HepG2 (cell line): ENCODE data around the gene MYO1B. TPM values are rescaled to one million over a fixed set of nuclear protein-coding genes. Genes with fewer than 3 reads are reported as not detected.

Experiments
- ATAC-seq: fragments of 200-7000 bp; cut with Tn5 transposase; 3 replicates; pipeline ENCODE4 v1.9.1; 2020; ENCODE audit warnings: mild to moderate bottlenecking, moderate library complexity
- BruUV-seq: library from RNA; stranded (reverse); fragments of 400-500 nt; replicated peaks from 2 replicates; lab custom pipeline; 2021; lab: Mats Ljungman, UMichigan
- CTCF ChIA-PET: fragments of 300-600 bp; formaldehyde crosslinking; extraction: SDS; loops from one replicate; lab custom pipeline; 2021; ENCODE audit warnings: low total read pairs, inconsistent platforms, low intra/inter-chr PET ratio; lab: Yijun Ruan, JAX
- POLR2A ChIA-PET: fragments of 350-600 bp; sonication (Branson Sonifier 250); formaldehyde crosslinking; loops from one replicate; lab custom pipeline; 2020; ENCODE audit warnings: antibody characterized with exemption, inconsistent platforms; lab: Yijun Ruan, JAX
- DNase-seq: peaks from one replicate; pipeline ENCODE4 v3.0.0-alpha.2; 2015; ENCODE audit warnings: low spot score
- FAIRE-seq: peaks from 3 replicates; lab custom pipeline; 2011; peaks lifted over from hg19 to GRCh38; lab: Jason Lieb, UNC
- H2AFZ ChIP-seq: one replicate; pipeline ENCODE4 v1.6.1; 2011; ENCODE audit warnings: low read length, inconsistent platforms
- H3K27ac ChIP-seq: fragments of 300-600 bp; 3 replicates; pipeline ENCODE4 v1.8.0; 2011; ENCODE audit warnings: mixed run types, mild to moderate bottlenecking, mixed read lengths, low read length, inconsistent platforms; ENCODE audit not compliant: insufficient read depth; ENCODE audit errors: extremely low read length
- H3K27me3 ChIP-seq, 2 experiments: fragments of 200-600 bp in 1 of 2; 2 replicates in 1 of 2; 3 replicates in 1 of 2; pipeline versions ENCODE4 v1.6.0 to v1.8.0; 2011; ENCODE audit warnings: low read length in 2 of 2, mild to moderate bottlenecking in 2 of 2, moderate library complexity in 2 of 2, inconsistent platforms in 1 of 2; ENCODE audit not compliant: insufficient read depth in 2 of 2, control insufficient read depth in 1 of 2
- H3K36me3 ChIP-seq, 2 experiments: fragments of 200-600 bp in 1 of 2; replicated peaks in 1 of 2; 2 replicates in 1 of 2; 3 replicates in 1 of 2; pipeline versions ENCODE4 v1.5.1 to v1.8.0; 2011; ENCODE audit warnings: low read length in 2 of 2, inconsistent platforms in 1 of 2; ENCODE audit not compliant: insufficient read depth in 2 of 2, control insufficient read depth in 1 of 2
- H3K4me1 ChIP-seq: 2 replicates; pipeline ENCODE4 v1.5.1; 2012; ENCODE audit warnings: low read length, inconsistent platforms; ENCODE audit not compliant: insufficient read depth
- H3K4me2 ChIP-seq: 2 replicates; pipeline ENCODE4 v1.6.0; 2011; ENCODE audit warnings: low read depth, low read length, inconsistent platforms
- H3K4me3 ChIP-seq, 3 experiments: fragments of 200-600 bp in 1 of 3; sonication (generic), shearing (Covaris generic) in 1 of 3; replicated peaks in 1 of 3; 2 replicates each; pipeline ENCODE4 v1.5.1; 2011 to 2016; ENCODE audit warnings: low read length in 3 of 3, inconsistent platforms in 2 of 3, low read depth in 2 of 3, mild to moderate bottlenecking in 2 of 3, control low read depth in 1 of 3, mixed read lengths in 1 of 3; ENCODE audit not compliant: insufficient read depth in 1 of 3
- H3K79me2 ChIP-seq: one replicate; pipeline ENCODE4 v1.6.1; 2011; ENCODE audit warnings: low read length, inconsistent platforms; ENCODE audit not compliant: insufficient read depth
- H3K9ac ChIP-seq: 2 replicates; pipeline ENCODE4 v1.6.0; 2011; ENCODE audit warnings: mild to moderate bottlenecking, low read depth, low read length, inconsistent platforms; ENCODE audit not compliant: insufficient read depth
- H3K9me3 ChIP-seq: 2 replicates; pipeline ENCODE4 v1.5.1; 2012; ENCODE audit warnings: mild to moderate bottlenecking, low read length
- H4K20me1 ChIP-seq: 2 replicates; pipeline ENCODE4 v1.6.0; 2011; ENCODE audit warnings: inconsistent platforms, mild to moderate bottlenecking, low read length, moderate library complexity; ENCODE audit not compliant: insufficient read depth
- BCL3 ChIP-seq: sonication (generic); formaldehyde crosslinking; IDR thresholded peaks from 2 replicates; pipeline ENCODE4 v1.5.1; 2020; ENCODE audit warnings: mild to moderate bottlenecking, missing genetic modification reagents, moderate library complexity
- CSRNP1 ChIP-seq: sonication (generic); formaldehyde crosslinking; IDR thresholded peaks from 2 replicates; pipeline ENCODE4 v1.8.1; 2023; ENCODE audit warnings: mild to moderate bottlenecking, missing genetic modification reagents
- HDAC1 ChIP-seq: sonication (generic); formaldehyde crosslinking; IDR thresholded peaks from 2 replicates; pipeline ENCODE4 v1.5.1; 2020; ENCODE audit warnings: mild to moderate bottlenecking, missing genetic modification reagents
- HNF4A ChIP-seq: sonication (generic); formaldehyde crosslinking; IDR thresholded peaks from 2 replicates; pipeline ENCODE4 v1.4.0; 2020; ENCODE audit warnings: missing genetic modification reagents
- JDP2 ChIP-seq: sonication (generic); formaldehyde crosslinking; IDR thresholded peaks from 2 replicates; pipeline ENCODE4 v1.8.1; 2022; ENCODE audit warnings: missing genetic modification reagents, borderline replicate concordance
- RAD21 ChIP-seq: fragments of 450-650 bp; formaldehyde crosslinking; IDR thresholded peaks from 2 replicates; pipeline ENCODE4 v1.5.0; 2020; ENCODE audit warnings: mild to moderate bottlenecking
- RFXAP ChIP-seq: sonication (generic); formaldehyde crosslinking; IDR thresholded peaks from 2 replicates; pipeline ENCODE4 v1.4.0; 2020; ENCODE audit warnings: missing genetic modification reagents, borderline replicate concordance
- SMAD1 ChIP-seq: sonication (generic); formaldehyde crosslinking; IDR thresholded peaks from 2 replicates; pipeline ENCODE4 v1.4.0; 2020; ENCODE audit warnings: missing genetic modification reagents, low read depth, mild to moderate bottlenecking, borderline replicate concordance
- SNAPC2 ChIP-seq: sonication (generic); formaldehyde crosslinking; IDR thresholded peaks from 2 replicates; pipeline ENCODE4 v1.8.1; 2022; ENCODE audit warnings: mild to moderate bottlenecking, missing genetic modification reagents
- SP5 ChIP-seq: IDR thresholded peaks from 2 replicates; pipeline ENCODE4 v1.6.1; 2016; ENCODE audit warnings: low read depth, borderline replicate concordance
- TERF1 ChIP-seq: sonication (generic); formaldehyde crosslinking; IDR thresholded peaks from 2 replicates; pipeline ENCODE4 v1.8.0; 2022; ENCODE audit warnings: mild to moderate bottlenecking, missing genetic modification reagents, moderate library complexity
- TGIF2 ChIP-seq: IDR thresholded peaks from 2 replicates; pipeline ENCODE4 v1.6.1; 2016; ENCODE audit warnings: control low read depth, missing compliant biosample characterization
- ZC3H13 ChIP-seq: sonication (generic); formaldehyde crosslinking; IDR thresholded peaks from 2 replicates; pipeline ENCODE4 v1.8.1; 2023; ENCODE audit warnings: mild to moderate bottlenecking, missing genetic modification reagents, moderate library complexity
- ZFP91 ChIP-seq: sonication (generic); formaldehyde crosslinking; IDR thresholded peaks from 2 replicates; pipeline ENCODE4 v1.9.0; 2022; ENCODE audit warnings: missing genetic modification reagents, mild to moderate bottlenecking, borderline replicate concordance
- ZNF44 ChIP-seq: sonication (generic); formaldehyde crosslinking; IDR thresholded peaks from 2 replicates; pipeline ENCODE4 v1.5.1; 2020; ENCODE audit warnings: mild to moderate bottlenecking, missing genetic modification reagents
- ZNF468 ChIP-seq: sonication (generic); formaldehyde crosslinking; IDR thresholded peaks from 2 replicates; pipeline ENCODE4 v1.8.0; 2022; ENCODE audit warnings: mild to moderate bottlenecking, moderate library complexity, missing genetic modification reagents
- WGBS: methylation state at CpG from one replicate; pipeline ENCODE4 v1.1.6; 2017; ENCODE audit warnings: low lambda C conversion rate; 5-methylcytosine and 5-hydroxymethylcytosine counted together
- in situ Hi-C: cut with HindIII; loops from 2 replicates; pipeline ENCODE4 v1.10.0; 2017; ENCODE audit warnings: low pct_unique_long_range_greater_than_20kb; ENCODE audit not compliant: extremely low pct_ligation_motif_present
- intact Hi-C: fragments of 100-400 bp; cut with micrococcal nuclease; formaldehyde crosslinking; loops from one replicate; pipeline ENCODE4 v1.10.0; 2022; ENCODE audit not compliant: unreplicated experiment
- polyA plus RNA-seq, 8 experiments: library from polyadenylated mRNA; depleted of rRNA in 3 of 8; stranded (reverse) in 7 of 8; unstranded in 1 of 8; fragments of >200 nt; fragmentation: Illumina TruSeq in 4 of 8; extraction: Trizol in 4 of 8; gene quantifications; 2 replicates each; pipeline versions ENCODE4 v1.2.1 to v1.2.3, GENCODE V29; 2011 to 2016; ENCODE audit warnings: low read depth in 4 of 8, missing spikeins in 1 of 8, mixed read lengths in 1 of 8; ENCODE audit not compliant: insufficient read depth in 1 of 8
- total RNA-seq, 5 experiments: library from RNA; depleted of rRNA; stranded (reverse); fragments of >200 nt; fragmentation: Illumina TruSeq; extraction: Trizol; gene quantifications; 2 replicates each; pipeline ENCODE4 v1.2.3, GENCODE V29; 2016; ENCODE audit warnings: low read depth in 1 of 5

The MYO1B gene
- total and polyA plus RNA-seq, 2 of the 13 experiments (the other 11 are each of a cell fraction or from before 2014, with no cell fraction given) = 36.9 to 89.8 TPM

- Histone ChIP-seq H3K4me1 (no peaks in the 10 kb centered on the region), H3K9me3 (no peaks in the 10 kb centered on the region), H3K27me3 (no peaks in the 10 kb centered on the region), H2AFZ (no peak overlapping the region), H3K4me2 (no peak overlapping the region), H3K79me2 (no peaks in the 10 kb centered on the region), H3K4me3 (no peak overlapping the region), H3K36me3 (no peaks in the 10 kb centered on the region), H3K27ac (no peak overlapping the region), H3K9ac (no peak overlapping the region), H4K20me1 (no peaks in the 10 kb centered on the region)
- FAIRE-seq (no peak), DNase-seq (no peak), ATAC-seq (no peak)
- ChIA-PET POLR2A (no interaction called here), CTCF (no interaction called here)
- in situ Hi-C loops (no loop called here), intact Hi-C loops (no loop called here)
- no TSS peak for BruUV-seq
- WGBS = 35% methylated on average over 3 of the region's 3 CpGs
- TF ChIP-seq CSRNP1 = no peak
- no peak for TF ChIP-seq ZFP91
- TF ChIP-seq RFXAP (CRISPR knock-in tag) = no peak
- TF ChIP-seq TERF1 = no peak
- TF ChIP-seq HDAC1 (CRISPR knock-in tag) = no peak
- no peak for TF ChIP-seq ZC3H13 (CRISPR knock-in tag)
- TF ChIP-seq ZNF468 (CRISPR knock-in tag) = no peak
- TF ChIP-seq SNAPC2 (CRISPR knock-in tag) = no peak
- TF ChIP-seq HNF4A (CRISPR knock-in tag) = no peak
- TF ChIP-seq SMAD1 (CRISPR knock-in tag) = no peak
- TF ChIP-seq JDP2 (CRISPR knock-in tag) = no peak
- no peak for TF ChIP-seq ZNF44 (CRISPR knock-in tag)
- TF ChIP-seq TGIF2 (CRISPR knock-in tag) = no peak
- no peak for TF ChIP-seq RAD21 (CRISPR knock-in tag)
- no peak for TF ChIP-seq BCL3 (CRISPR knock-in tag)
- TF ChIP-seq SP5 (CRISPR knock-in tag) = no peak
These were observed 206.9 kb downstream of the MYO1B start for GRCh38 chr2:191452065-191452464.
